ENCODE results near the gene KIAA2012.

KIAA2012 gene

GRCh38 chr2:202193881-202194353 lies 120.9 kb downstream of the KIAA2012 start:
- no peak for TF ChIP-seq ELF4 (IDR thresholded peaks at IDR 0.05)
- TF ChIP-seq TARDBP (IDR thresholded peaks at IDR 0.05), result no peak
- no peak for TF ChIP-seq LEF1 (IDR thresholded peaks at IDR 0.05; ENCODE audit: borderline replicate concordance)
- TF ChIP-seq CTBP1 (IDR thresholded peaks at IDR 0.05; ENCODE audit: borderline replicate concordance), result no peak
- no peak for TF ChIP-seq SUZ12 (IDR thresholded peaks at IDR 0.05)
- TF ChIP-seq HDGF (IDR thresholded peaks at IDR 0.05; ENCODE audit: borderline replicate concordance), result no peak
- TF ChIP-seq SP1 (IDR thresholded peaks at IDR 0.05), result no peak
- POLR2A ChIA-PET, result interaction anchor here (1.5 kb wide), 1 partner anchor 45 kb away, joined by 3 read pairs; the partner anchor contains the start of gene SUMO1
- CTCF ChIA-PET, result no interaction called here
- no peak for DNase-seq (ENCODE audit: extremely low spot score)

DNA sequence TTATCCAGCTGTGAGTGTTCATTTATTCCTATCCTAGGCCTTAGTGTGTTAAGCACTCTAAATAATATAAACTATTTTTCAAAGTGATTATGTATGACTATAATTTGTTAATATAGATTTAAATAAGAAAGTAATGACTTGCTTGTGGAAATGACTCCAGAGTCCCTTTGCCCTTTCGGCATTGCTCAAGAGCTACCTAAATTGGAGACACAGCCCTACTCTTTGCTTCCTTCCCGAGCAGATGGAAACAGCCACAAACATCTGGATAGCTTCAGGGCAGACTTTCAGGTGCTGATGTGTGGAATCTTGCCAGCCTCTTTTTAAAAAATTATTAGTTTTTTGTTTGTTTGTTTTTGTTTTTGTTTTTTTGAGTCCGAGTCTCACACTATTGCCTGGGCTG lies 121.4 kb downstream of the KIAA2012 start:
- ChIA-PET POLR2A (no interaction called here), CTCF (no interaction called here)
- TF ChIP-seq, protein P1, sequence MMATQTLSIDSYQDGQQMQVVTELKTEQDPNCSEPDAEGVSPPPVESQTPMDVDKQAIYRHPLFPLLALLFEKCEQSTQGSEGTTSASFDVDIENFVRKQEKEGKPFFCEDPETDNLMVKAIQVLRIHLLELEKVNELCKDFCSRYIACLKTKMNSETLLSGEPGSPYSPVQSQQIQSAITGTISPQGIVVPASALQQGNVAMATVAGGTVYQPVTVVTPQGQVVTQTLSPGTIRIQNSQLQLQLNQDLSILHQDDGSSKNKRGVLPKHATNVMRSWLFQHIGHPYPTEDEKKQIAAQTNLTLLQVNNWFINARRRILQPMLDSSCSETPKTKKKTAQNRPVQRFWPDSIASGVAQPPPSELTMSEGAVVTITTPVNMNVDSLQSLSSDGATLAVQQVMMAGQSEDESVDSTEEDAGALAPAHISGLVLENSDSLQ (IDR thresholded peaks at IDR 0.05), result no peak
- TF ChIP-seq ARNT (IDR thresholded peaks at IDR 0.05) (no peak), TARDBP (IDR thresholded peaks at IDR 0.05) (no peak), CTBP1 (IDR thresholded peaks at IDR 0.05; ENCODE audit: borderline replicate concordance) (no peak), SUZ12 (IDR thresholded peaks at IDR 0.05) (no peak), FOXA1 (IDR thresholded peaks at IDR 0.05) (no peak), LEF1 (IDR thresholded peaks at IDR 0.05; ENCODE audit: borderline replicate concordance) (no peak), FOXM1 (IDR thresholded peaks at IDR 0.05; ENCODE audit: borderline replicate concordance) (no peak), ELF4 (IDR thresholded peaks at IDR 0.05) (no peak), NFRKB (IDR thresholded peaks at IDR 0.05) (no peak)
- no peak for DNase-seq (ENCODE audit: extremely low spot score)

- CTCF ChIA-PET, result no interaction called here
- DNase-seq (ENCODE audit: extremely low spot score), result no peak
Observed at GRCh38 chr2:202196727-202197126, 123.7 kb downstream of the KIAA2012 start.

DNA sequence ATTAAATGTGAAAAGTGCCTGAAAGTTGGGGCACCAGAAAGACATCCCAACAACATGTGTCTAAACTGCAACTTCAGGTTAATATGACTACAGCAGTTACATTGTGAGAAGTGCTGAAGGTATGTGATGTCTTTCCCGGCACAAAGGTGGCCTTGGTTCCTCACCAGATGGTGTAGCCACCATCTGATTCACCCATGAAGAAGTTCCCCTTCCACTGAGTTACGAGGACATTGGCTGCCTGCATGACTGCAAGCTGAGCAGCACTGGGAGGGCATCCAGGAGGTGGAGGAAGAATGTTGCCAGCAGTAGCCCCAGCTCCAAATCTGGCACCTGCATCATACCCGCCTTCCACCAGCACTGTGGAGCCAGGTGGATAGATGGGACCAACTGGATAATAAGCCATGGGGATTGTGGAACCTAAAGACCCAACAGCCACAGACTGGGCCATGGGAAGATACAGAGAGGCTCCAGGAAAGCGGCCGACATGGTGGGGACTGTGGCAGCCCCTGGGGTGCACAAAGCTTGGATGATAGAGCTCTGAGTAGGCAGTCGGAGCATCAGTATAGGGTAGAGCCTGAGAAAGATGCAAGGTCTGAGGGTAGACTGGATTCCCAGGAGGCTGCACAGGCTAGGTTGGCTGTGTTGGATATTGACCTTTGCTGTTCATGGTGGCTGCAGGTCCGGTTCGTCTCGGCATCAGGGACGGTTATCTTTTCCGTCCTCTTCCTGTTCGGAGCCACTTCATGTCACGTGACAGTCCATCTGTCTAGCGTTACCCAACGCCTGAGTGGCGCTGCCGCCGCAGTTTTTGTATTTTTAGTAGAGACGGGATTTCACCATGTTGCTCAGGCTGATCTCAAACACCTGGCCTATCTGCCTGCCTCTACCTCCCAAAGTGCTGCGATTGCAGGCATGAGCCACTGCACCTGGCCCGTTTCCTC lies 128.4 kb downstream of the KIAA2012 start:
- ChIA-PET POLR2A (no interaction called here), CTCF (no interaction called here)
- no peak for TF ChIP-seq LEF1 (IDR thresholded peaks at IDR 0.05; ENCODE audit: borderline replicate concordance)
- no peak for TF ChIP-seq ARNT (IDR thresholded peaks at IDR 0.05)
- TF ChIP-seq FOXM1 (IDR thresholded peaks at IDR 0.05; ENCODE audit: borderline replicate concordance), result no peak
- no peak for TF ChIP-seq FOXK2 (IDR thresholded peaks at IDR 0.05)
- no peak for TF ChIP-seq HDGF (IDR thresholded peaks at IDR 0.05; ENCODE audit: borderline replicate concordance)
- TF ChIP-seq ELF4 (IDR thresholded peaks at IDR 0.05), result no peak
- TF ChIP-seq BHLHE40 (IDR thresholded peaks at IDR 0.05; ENCODE audit: borderline replicate concordance), result no peak
- no peak for TF ChIP-seq CTBP1 (IDR thresholded peaks at IDR 0.05; ENCODE audit: borderline replicate concordance)
- no peak for TF ChIP-seq ZNF384 (IDR thresholded peaks at IDR 0.05)
- TF ChIP-seq NFRKB (IDR thresholded peaks at IDR 0.05), result no peak
- no peak for TF ChIP-seq L3MBTL2 (conservative IDR thresholded peaks at IDR 0.05)
- no peak for TF ChIP-seq SUZ12 (IDR thresholded peaks at IDR 0.05)
- no peak for TF ChIP-seq SP1 (IDR thresholded peaks at IDR 0.05)
- no peak for DNase-seq (ENCODE audit: extremely low spot score)

More at GRCh38 chr2:202196727-202197126, 123.7 kb downstream of the KIAA2012 start:
- TF ChIP-seq LEF1 (IDR thresholded peaks at IDR 0.05; ENCODE audit: borderline replicate concordance), result no peak
- TF ChIP-seq SP1 (IDR thresholded peaks at IDR 0.05), result no peak
- no peak for TF ChIP-seq CTBP1 (IDR thresholded peaks at IDR 0.05; ENCODE audit: borderline replicate concordance)
- TF ChIP-seq NFRKB (IDR thresholded peaks at IDR 0.05), result no peak
- TF ChIP-seq FOXA1 (IDR thresholded peaks at IDR 0.05), result no peak
- no peak for TF ChIP-seq TARDBP (IDR thresholded peaks at IDR 0.05)
- TF ChIP-seq ELF4 (IDR thresholded peaks at IDR 0.05), result no peak
- no peak for TF ChIP-seq BHLHE40 (IDR thresholded peaks at IDR 0.05; ENCODE audit: borderline replicate concordance)
- no peak for TF ChIP-seq FOXM1 (IDR thresholded peaks at IDR 0.05; ENCODE audit: borderline replicate concordance)
- no peak for TF ChIP-seq L3MBTL2 (conservative IDR thresholded peaks at IDR 0.05)
- TF ChIP-seq HDGF (IDR thresholded peaks at IDR 0.05; ENCODE audit: borderline replicate concordance), result no peak
- TF ChIP-seq FOXK2 (IDR thresholded peaks at IDR 0.05), result no peak
- TF ChIP-seq ARNT (IDR thresholded peaks at IDR 0.05), result no peak
- TF ChIP-seq ZNF384 (IDR thresholded peaks at IDR 0.05), result no peak
- no peak for TF ChIP-seq SUZ12 (IDR thresholded peaks at IDR 0.05)
- TF ChIP-seq, protein P1 (IDR thresholded peaks at IDR 0.05), result no peak
- POLR2A ChIA-PET, result no interaction called here

DNA sequence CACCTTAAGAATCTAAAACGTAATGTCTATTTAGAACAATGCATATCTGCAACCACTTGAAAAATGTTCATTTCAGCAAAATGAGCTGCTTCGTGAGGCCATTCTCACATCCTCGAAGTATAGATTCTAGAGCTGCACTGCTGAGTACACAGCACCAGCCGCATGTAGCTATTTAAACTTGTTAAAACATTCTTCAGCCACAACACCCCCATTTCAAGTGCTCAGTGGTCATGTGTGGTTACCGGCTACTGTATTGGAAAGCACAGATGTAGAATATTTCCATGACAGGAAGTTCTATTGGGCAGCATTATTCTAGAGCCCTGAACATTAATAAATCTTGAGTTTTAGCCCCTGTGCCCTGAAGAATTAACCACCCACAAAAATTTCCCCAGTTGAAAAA lies 130.3 kb downstream of the KIAA2012 start:
- ChIA-PET CTCF (no interaction called here), POLR2A (interaction anchor here (1.0 kb wide), 1 partner anchor 11 kb away, joined by 4 read pairs; no protein-coding TSS in a partner anchor)
- no peak for TF ChIP-seq ARNT (IDR thresholded peaks at IDR 0.05)
- no peak for TF ChIP-seq SP1 (IDR thresholded peaks at IDR 0.05)
- TF ChIP-seq HDGF (IDR thresholded peaks at IDR 0.05; ENCODE audit: borderline replicate concordance), result no peak
- no peak for DNase-seq (ENCODE audit: extremely low spot score)

DNA sequence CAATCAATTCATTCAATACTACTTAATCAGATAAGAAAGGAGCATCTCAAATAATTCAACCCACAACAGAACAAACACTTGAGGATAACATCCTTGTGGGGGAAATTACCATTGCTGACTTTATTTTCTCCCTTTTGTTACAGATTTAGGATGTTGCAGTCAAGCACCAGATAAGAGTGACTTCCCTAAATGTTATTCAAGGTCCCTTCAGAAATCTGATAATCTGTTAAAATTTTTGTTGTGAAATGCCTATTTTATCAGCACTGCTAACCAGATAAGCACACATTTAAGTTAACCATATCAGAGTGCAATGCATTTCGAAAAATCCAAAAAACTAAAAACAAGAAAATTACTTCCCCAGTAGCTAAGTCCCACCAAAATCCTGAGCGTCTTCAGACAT lies 131.8 kb downstream of the KIAA2012 start:
- DNase-seq (ENCODE audit: extremely low spot score), result no peak
- CTCF ChIA-PET, result no interaction called here
- no peak for TF ChIP-seq FOXK2 (IDR thresholded peaks at IDR 0.05)
- no peak for TF ChIP-seq FOXA1 (IDR thresholded peaks at IDR 0.05)
- no peak for TF ChIP-seq ARNT (IDR thresholded peaks at IDR 0.05)
- TF ChIP-seq CTBP1 (IDR thresholded peaks at IDR 0.05; ENCODE audit: borderline replicate concordance), result no peak
- no peak for TF ChIP-seq NFRKB (IDR thresholded peaks at IDR 0.05)
- TF ChIP-seq LEF1 (IDR thresholded peaks at IDR 0.05; ENCODE audit: borderline replicate concordance), result no peak
- no peak for TF ChIP-seq L3MBTL2 (conservative IDR thresholded peaks at IDR 0.05)
- TF ChIP-seq ZNF384 (IDR thresholded peaks at IDR 0.05), result no peak
- no peak for TF ChIP-seq TARDBP (IDR thresholded peaks at IDR 0.05)
- TF ChIP-seq SUZ12 (IDR thresholded peaks at IDR 0.05), result no peak
- TF ChIP-seq BHLHE40 (IDR thresholded peaks at IDR 0.05; ENCODE audit: borderline replicate concordance), result no peak
- TF ChIP-seq ELF4 (IDR thresholded peaks at IDR 0.05), result no peak
- TF ChIP-seq HDGF (IDR thresholded peaks at IDR 0.05; ENCODE audit: borderline replicate concordance), result no peak
- TF ChIP-seq FOXM1 (IDR thresholded peaks at IDR 0.05; ENCODE audit: borderline replicate concordance), result no peak
- TF ChIP-seq SP1 (IDR thresholded peaks at IDR 0.05), result no peak
- TF ChIP-seq, protein P1 (IDR thresholded peaks at IDR 0.05), result no peak
- POLR2A ChIA-PET, result no interaction called here
